ENCODE results near the gene ATF3.
"Not testable (repeated sequence)": the region's sequence is repeated elsewhere in the genome, so short reads cannot be mapped to it uniquely, and the experiment has no call there.

Gene ATF3

DNA sequence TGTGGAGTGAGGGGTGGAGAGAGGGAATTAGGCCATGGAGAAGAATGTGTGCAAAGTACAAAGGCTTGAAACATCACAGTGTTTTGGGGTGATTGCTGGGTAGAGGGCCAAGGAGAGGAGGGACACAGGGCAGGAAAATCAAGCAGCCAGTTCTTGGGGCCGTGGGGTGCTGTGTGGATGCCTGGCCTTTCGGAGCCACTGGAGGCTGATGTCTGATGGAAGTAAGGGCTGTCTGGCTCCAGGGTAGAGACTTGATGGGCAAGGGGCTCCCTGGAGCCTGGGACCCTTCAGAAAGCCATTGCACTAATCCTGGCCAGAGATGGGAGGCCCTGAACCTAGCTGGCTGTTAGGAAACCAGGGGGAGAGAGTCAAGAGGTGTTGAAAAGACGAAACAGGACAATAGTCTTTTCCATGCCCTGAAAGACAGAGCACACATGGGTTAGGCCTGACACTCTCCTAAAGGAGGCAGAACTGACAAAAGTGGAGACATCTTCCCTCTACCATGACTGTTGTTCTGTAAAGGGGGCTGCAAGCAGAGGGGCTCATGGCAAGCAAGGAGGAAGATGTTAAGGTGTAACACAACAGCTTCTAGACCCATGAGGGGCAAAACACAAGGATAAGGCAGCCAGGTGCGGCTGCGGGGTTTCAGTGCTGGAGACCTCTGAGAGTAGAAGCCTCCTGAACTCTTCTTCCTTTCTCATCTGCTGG lies 21.0 kb downstream of the ATF3 start:
- no peak for DNase-seq

DNA sequence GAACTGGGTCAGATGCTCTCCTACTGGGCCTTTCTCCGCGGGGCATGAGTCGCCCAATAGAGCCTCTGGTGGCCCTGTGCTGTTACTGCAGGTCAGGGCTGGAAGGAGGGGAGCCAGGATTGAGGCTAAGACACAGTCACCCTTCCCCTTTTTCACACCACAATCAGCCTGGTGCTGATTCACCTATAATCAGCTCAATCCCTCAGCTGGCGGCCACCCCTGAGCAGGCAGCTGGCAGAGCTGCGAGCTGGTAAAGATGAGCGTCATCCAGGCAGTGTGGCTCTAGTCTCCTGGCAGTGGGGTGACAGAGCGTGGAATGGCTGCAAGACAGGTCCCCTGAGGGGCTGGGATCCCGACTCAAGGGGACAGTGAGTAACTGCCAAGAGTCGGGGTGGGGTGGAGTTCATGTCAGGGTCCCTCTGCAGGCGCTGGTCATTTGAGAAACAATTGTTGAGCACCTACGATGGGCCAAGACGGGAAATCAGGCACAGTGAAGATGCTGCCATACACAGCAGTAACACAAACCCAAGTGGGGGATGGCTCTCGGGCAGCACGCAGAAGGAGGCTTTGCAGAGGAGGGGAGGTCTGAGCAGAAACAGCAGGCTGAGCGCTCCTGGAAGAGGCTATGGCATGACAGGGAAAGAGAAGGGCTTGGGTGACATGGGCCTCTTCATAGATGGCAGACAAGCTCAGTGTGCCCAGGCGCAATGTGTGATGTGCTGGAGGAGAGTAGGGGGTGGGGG lies 21.8 kb downstream of the ATF3 start:
- peak; percentile 52 for DNase-seq

DNA sequence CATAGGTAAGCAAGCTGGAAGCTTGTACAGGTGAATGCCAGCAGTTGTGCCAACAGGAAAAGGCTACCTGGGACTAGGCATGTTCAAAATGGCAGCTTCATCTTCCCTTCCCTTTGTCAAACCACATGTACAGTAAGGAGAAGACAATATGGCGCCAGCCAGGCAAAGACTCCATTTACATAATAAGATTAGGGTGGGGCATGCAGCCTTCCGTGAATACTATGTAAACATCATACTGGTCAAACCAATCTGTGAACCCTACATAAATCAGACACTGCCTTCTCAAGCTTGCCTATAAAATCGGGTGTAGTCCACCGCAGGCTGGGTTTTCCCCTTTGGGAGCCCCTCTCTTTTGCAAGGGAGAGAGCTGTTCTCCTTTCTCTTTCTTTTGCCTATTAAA lies 24.6 kb downstream of the ATF3 start:
- no peak for DNase-seq

DNA sequence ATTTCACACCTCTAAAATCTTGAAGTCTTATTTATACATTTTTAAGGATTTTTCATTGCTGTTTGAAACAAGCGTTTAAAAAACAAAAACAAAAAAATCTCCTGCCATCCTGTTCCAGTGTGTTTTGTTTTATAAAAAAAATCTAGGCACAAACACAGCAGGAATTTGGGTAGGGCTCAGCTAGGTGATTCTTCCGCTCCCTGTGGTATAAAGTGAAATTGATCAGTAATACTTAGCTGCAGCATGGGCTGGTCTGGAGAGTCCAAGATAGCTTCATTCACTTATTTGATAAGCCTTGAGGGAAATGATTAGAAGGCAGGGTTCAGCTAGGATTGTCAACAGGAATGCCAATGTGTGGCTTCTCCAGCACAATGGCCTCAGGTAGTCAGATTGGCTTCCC lies 25.7 kb downstream of the ATF3 start:
- DNase-seq, result no peak

DNA sequence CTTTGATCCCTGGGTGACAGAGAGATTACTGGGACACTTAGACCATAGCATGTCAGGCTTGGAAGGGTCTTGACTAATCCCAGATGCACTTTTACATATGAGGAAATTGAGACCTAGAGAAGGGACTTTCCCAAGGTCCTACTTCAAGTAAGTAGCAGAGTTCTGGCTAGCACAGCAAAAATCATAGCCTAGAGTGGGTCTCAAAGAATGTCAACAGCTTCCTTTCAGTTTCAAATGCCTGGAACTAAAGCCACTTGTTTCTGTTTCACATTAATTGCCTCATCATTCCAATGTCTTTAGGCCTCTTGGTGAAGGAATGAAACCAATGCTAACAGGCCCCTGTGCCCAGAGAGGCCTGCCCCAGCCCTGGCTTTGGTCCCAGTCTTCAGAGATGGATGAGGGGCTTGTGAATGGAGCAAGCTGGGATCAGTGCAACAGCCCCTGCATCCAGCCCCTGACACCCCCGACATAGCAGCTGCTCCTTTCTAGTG lies 26.6 kb downstream of the ATF3 start:
- no peak for DNase-seq

DNA sequence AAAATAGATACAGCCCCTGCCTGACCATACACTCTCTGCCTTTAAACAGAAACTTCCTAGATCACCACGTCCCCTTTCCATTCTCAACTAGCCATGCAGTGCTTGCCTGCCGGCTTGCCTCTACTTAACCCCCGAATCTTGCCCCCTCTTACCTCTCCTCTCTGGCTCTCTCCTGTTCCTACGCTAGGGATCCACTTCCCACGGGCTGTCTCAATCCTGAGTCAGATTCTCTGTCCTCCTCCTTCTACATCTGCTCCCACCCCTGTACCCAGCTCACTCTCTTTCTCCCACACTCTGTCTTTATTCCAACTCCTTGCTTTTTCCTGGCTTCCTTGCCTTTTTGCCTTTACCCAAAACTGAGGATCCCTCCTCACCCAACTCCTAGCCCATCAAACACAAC lies 29.3 kb downstream of the ATF3 start:
- DNase-seq, result no peak

DNA sequence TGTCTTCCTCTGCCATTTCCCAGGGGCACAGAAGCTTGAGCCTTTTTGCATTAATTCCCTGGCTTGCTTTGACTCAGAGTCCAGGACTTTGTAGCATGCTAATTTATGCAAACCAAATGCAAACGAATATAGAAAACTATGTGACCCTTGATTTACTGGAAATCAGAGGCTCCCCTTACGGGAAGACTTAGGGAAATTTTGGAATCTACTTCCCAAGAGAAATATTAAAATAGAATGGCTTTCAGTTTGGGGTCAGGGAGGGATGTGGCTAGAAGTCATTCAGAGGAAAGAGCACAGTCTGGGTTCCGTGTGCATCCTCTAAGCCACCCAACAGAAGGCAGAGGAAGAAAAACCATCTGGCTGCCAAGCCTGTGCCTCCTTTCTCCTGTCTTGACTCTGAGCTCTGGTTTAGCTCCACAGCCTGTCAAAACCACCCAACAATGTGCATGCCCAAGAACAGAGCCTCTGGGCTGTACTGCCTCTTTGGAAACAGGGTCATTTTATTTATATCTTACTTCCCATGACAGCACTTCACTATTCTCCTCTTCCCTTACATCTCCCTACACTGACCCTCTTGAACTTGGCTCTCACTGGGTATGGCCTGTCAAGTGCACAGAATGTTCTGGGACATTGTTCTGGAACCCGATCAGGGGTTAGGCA lies 30.1 kb downstream of the ATF3 start:
- DNase-seq, result no peak

DNA sequence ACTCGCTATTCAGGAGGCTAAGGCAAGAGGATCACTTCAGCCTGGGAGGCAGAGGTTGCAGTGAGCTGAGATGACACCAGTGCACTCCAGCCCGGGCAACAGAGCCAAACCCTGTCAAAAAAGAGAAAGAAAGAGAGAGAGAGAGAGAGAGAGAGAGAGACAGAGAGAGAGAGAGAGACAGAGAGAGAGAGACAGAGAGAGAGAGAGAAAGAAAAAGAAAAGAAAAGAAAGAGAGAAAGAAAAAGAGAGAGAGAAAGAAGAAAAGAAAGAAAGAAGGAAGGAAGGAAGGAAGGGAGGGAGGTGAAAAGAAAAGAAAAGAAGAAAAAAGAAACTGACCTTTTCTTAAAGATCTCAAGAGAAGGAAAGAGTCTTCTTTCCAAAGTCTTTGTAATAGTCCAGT lies 31.0 kb downstream of the ATF3 start:
- not testable (repeated sequence) for DNase-seq

DNA sequence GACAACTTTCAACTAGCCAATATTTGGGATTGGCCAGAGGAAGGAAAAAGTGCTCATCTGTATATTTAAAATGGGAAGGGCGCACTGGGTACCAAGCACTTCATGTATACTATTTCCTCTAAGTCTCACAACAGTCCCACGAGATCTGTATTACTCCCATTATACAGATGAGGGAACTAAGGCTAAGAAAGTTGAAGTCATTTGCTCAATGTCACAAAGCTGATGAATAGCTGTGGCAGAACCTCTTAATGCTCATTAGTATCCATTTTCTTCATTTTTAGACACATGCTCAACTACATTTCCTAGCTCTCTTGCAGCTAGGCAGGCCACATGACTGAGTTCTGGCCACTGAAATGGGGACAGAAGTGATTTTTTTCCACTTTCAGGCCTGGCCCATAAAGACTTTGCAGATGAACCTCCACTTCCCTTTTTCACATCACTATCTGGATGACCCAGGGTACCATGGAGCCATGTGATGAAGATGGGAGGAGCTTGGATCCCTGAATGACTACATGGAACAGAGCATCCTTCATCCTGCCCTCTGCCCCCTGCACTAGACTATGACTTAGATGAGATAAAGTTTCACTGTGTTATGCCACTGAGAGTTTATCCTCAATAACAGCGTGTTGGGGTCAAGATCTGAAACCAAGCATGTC lies 31.8 kb downstream of the ATF3 start:
- DNase-seq, result no peak

DNA sequence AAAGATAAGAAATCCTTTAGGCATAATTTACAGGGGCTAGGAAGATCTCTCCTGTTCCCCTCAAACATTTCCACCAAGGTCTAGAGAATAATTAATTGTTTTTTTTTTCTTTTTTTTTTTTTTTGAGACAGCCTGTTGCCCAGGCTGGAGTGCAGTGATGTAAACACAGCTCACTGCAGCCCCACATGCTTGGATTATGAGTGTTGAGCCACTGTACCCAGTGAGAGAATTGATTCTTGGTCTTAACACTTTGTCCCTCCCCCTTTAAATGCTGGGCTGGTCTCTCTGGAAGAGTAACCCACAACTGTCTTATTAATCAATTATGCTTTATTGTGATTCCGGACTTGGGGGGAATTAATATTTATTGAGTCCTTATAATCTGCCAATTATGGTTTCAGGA lies 33.4 kb downstream of the ATF3 start:
- DNase-seq, result no peak

DNA sequence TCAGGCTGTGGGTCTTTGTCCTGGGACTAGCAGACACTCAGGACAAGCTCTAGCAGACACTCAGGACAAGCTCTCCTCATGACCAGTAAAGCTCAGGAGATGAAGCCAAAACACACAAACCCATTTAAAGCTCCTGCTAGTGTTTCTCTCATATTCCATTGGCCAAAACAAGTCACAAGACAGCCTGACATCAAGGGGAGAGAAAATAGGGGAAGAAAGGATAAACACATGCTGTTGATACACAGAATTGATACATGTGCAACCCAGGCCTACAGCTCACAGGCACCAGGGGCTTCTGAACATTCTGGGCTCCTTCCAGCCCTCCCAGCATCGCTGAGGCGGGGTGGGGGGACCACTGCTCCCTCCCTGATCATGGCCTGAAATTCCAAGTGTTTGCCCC lies 35.3 kb downstream of the ATF3 start:
- DNase-seq, result no peak

DNA sequence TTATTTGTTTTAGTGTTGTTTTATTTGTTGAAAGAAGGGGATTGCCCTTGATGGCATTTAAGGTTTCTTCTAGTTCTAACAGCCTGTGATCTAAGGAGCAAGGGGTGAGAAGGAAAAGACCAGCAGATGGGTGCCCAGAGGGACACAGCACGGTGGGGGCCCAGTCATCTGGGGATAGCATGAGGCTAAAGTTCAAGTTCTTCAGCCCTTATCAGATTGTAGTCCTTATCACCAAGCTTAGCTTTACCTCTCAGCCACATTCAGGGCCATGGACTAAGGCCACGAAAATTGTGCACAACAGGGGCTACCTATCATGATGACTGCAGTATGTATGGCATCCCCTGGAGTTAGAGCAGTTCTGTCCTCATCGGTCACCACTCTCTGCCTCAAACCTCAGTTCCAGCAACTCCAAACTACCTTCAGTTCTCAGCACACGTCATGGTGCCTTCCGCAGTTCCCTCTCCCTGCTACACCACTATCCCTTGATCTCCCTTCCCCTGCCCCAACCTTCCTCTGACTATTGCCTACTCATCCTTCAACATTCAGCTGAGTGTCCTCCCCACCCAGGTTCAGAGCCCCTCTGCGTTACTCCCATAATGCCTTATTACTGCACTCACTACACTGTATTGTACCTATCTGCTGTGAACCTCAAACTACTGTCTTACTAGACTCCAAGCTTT lies 36.4 kb downstream of the ATF3 start:
- no peak for DNase-seq

DNA sequence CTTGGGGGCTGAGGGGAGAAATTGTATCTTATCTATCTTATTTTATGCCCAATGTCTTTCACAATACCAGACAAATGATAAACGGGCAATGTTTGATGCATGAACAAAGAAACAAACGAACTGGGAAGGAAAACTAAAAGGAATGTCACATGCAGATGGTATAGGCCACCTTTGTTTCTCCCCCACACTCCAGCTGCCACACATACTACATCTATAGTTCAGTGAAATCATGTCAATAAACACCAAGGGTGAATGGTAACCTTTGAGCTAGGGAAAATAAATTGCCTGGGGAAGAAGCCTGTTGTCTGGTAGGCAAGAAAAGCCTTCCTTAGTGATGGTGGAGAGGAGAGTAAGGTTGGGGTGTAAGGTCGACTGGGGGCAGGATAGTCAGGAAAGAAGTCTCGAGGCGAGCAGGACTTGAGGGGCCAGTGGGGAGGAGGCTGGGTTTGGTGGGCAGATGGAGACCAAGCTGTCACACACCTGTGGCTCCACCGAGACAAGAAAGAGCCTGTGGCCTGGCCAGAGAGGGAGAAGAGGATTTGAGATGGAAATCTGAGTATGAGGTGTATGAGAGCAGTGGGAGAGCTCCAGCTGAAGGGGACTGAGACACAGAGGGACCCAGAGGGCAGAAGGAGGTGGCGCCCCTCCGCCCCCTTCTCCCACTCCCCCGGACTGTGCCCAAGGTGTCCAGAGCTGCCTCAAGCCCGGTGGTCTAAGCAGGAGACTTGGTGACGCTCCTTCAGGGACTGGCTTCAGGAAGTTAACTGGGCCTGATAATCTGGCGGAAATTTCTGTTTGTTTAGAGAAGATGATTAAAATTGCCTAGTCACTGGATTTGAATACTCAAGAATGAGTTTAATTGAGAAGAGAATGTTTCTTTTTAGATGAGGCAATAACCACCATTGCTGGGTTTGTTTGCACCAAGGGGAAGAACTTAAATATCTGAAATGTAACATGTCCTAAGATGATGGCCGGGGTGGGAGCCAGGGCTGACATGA lies 37.3 kb downstream of the ATF3 start:
- no peak for DNase-seq

DNA sequence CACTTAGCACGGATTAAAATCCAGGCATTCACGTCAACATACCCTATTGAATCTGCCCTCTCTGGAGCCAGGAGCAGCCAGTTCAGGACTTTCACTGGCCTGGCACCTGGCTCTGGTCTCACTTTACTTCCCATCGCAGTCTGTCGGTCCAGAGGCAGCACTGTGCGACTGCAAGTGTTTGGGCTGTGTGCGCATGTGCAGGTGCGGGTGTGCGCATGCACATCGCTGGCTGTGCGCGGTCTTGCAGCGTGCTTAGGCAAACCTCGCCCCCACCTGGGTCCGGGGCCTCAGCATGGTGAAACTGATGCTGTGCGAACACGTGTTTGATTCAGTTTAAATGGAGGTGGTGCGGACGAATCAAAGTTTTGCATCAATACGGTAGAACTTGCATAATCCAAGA lies 38.0 kb downstream of the ATF3 start:
- DNase-seq, result no peak

DNA sequence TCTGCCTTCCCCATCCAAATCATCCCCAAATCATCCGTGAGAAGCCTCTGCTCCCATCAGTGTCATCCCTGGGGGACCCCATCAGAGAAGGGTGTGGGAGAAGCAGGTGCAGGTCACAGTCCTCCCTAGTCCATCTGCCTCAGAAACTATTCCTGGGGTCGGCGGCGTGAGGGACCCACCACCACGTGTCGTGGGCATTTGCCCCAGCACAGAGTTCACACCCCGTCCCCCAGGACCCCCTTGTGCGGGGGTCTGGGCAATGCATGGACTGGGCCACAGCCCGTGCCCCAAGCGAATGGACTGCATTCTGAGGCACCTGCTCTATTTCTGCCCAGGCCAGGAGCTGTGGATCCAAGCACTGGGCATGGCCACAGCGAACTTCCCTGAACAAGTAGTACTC lies 38.4 kb downstream of the ATF3 start:
- DNase-seq, result no peak

DNA sequence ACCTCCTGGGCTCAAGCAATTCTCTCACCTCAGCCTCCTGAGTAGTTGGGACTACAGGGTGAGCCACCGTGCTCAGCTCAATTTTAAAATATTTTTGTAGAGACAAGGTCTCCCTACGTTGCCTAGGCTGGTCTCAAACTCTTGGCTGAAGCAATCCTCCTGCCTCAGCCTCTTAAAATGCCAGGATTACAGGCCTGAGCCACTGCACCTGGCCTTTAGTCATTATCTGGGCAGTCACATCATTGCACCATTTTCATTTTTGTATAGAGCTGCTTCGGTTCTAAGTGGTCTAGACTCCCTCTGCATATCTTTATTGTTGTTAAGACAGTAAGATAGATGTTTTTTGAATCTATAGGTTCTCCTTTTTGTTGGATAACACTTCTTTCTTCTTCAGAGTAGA lies 39.9 kb downstream of the ATF3 start:
- DNase-seq, result no peak

DNA sequence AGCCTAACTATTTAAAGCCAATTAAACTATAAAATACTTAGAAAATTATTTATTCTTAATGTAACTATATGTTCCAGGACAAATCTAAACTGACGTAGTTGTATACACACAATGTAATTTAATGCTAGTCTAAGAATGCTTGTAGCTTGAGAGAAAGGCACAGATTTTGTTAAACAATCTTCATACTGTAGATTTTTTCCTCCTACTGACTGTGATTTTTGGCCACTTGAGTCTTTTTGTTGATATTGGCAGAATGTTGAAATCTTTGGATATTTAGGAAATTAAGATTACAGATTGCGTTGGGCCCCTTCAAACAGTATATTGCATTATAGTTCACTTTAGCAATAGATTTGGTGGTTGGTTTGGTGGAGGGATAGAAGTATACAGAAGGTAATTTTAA lies 40.5 kb downstream of the ATF3 start:
- DNase-seq, result no peak

DNA sequence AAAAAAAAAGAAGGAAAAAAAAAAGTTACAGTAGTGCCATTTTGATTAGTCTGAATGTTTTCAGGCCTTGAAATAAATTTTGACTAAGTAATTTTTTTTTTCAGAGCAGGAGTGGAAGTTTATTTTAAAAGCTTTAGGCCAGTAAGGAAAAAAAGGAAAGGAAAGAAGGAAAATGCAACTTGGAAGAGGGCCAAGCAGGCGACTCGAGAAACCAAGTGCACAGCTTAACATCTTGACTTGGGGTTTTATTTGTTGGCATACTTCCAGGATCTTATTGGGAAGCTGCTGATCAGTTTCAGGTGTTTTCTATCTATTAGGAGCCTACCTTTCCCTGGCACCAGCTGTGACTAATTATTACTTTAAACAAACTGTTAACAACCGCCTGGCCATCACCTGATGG lies 41.7 kb downstream of the ATF3 start:
- no peak for DNase-seq

DNA sequence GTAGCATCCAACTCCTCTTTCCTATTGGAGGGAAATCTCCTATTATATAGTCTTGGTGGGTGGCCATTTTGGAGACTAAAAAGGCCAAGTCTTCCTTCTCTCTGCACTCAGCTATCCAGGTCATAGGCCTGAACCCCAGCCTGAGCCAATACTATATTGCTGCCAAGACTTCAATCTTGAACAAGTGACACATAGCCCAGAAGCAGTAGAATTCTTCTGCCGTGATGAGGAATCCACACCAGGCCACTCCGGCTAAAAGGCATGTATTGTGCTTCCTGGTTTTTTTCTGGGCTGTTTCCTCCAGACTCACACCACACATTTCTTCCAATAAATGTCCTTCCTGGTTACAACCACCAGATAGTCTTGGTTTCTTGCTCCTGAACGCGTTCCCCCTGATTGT lies 43.0 kb downstream of the ATF3 start:
- no peak for DNase-seq

DNA sequence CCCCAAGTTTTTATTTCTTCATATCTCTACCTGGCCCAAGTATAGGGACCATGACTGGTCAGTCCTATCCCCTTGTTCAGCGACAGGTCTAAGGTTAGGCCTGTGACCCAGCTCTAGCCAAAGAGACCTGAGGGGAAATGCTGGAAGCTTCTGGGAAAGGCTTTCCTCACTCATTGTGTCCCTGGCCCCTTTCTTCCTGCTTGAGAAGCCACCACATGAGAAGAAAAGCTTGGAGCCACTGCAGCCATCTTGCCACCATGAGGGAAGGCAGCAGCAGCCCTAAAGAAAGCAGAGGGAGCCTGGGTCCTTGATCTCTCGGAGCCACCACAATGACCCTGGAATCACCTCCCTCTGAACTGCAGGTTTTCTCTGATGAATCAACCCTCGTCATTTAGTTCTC lies 43.4 kb downstream of the ATF3 start:
- DNase-seq, result no peak

DNA sequence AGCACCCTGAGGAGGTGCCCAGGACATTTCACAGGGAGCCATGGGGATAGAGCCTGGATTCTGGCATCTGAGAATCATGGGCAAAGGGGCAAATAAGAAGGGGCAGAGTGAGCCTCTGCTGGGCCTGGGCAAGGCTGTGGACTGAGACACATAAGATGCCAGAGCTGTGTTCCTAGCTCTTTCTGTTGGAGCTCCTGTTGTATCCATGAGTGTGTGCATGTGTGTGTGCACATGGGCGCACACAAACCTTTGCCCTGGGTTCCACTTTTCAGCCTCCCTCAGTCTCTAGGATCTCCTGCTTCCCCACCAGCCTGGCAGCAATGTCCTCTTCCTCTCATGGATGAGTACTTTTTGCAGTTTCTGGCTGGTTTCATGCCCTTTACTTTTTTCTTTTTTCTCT lies 44.0 kb downstream of the ATF3 start:
- no peak for DNase-seq

All from activated CD4-positive, alpha-beta T cell treated with anti-CD3 and anti-CD28 coated beads, Interleukin-2, amount 50 U/mL, for 1 hour (primary cell).